K562 (cell line): ENCODE measurements around the gene RAP1GAP2. TPM values are rescaled to one million over a fixed set of nuclear protein-coding genes. Genes with fewer than 3 reads are reported as not detected.

Source experiments
- ATAC-seq: fragments of 200-7000 bp; cut with Tn5 transposase; 3 replicates; pipeline ENCODE4 v1.9.1; 2020; ENCODE audit warnings: moderate library complexity
- BruUV-seq: library from RNA; stranded (reverse); fragments of 400-500 nt; replicated peaks from 2 replicates; lab custom pipeline; 2021; lab: Mats Ljungman, UMichigan
- CTCF ChIA-PET: fragments of 300-600 bp; formaldehyde crosslinking; extraction: SDS; loops from one replicate; lab custom pipeline; 2021; ENCODE audit warnings: low intra/inter-chr PET ratio; lab: Yijun Ruan, JAX
- POLR2A ChIA-PET: fragments of 300-600, 350-650 bp; sonication (Branson Sonifier 250); formaldehyde crosslinking; extraction: SDS; loops from one replicate; lab custom pipeline; 2021; ENCODE audit warnings: antibody characterized with exemption, inconsistent platforms; lab: Yijun Ruan, JAX
- DNase-seq, 4 experiments: peaks; one replicate each; pipeline versions ENCODE4 v3.0.0 to v3.0.0-alpha.2; 2011 to 2018; ENCODE audit warnings: low spot score in 3 of 4, mixed read lengths in 3 of 4; ENCODE audit errors: extremely low read depth in 1 of 4
- FAIRE-seq: peaks from 2 replicates; lab custom pipeline; 2011; peaks lifted over from hg19 to GRCh38; lab: Jason Lieb, UNC
- H2AFZ ChIP-seq: 2 replicates; pipeline ENCODE4 v1.6.0; 2011; ENCODE audit warnings: low read depth, low read length, control low read depth, inconsistent platforms
- H3K27ac ChIP-seq: fragments of 200-600 bp; 3 replicates; pipeline ENCODE4 v1.8.0; 2011; ENCODE audit warnings: low read depth, mild to moderate bottlenecking, control low read depth, inconsistent platforms, low read length, moderate library complexity, mixed read lengths; ENCODE audit errors: extremely low read depth
- H3K27me3 ChIP-seq, 2 experiments: fragments of 300-600 bp in 1 of 2; 2 replicates in 1 of 2; 3 replicates in 1 of 2; pipeline versions ENCODE4 v1.6.0 to v1.8.0; 2011; ENCODE audit warnings: inconsistent platforms in 2 of 2, low read length in 2 of 2, mild to moderate bottlenecking in 1 of 2, mixed read lengths in 1 of 2, moderate library complexity in 1 of 2; ENCODE audit not compliant: control insufficient read depth in 2 of 2, insufficient read depth in 2 of 2
- H3K36me3 ChIP-seq: fragments of 300-600 bp; 3 replicates; pipeline ENCODE4 v1.8.0; 2011; ENCODE audit warnings: mild to moderate bottlenecking, low read length, inconsistent platforms; ENCODE audit not compliant: control insufficient read depth, insufficient read depth
- H3K4me1 ChIP-seq, 2 experiments: fragments of 200-600 bp in 1 of 2; replicated peaks in 1 of 2; 2 replicates in 1 of 2; 3 replicates in 1 of 2; pipeline versions ENCODE4 v1.5.1 to v1.8.0; 2011; ENCODE audit warnings: inconsistent platforms in 2 of 2, low read length in 2 of 2, mild to moderate bottlenecking in 1 of 2, mixed read lengths in 1 of 2, moderate library complexity in 1 of 2; ENCODE audit not compliant: control insufficient read depth in 2 of 2, insufficient read depth in 2 of 2
- H3K4me2 ChIP-seq: 2 replicates; pipeline ENCODE4 v1.6.1; 2011; ENCODE audit warnings: low read length, control low read depth, inconsistent platforms, mixed read lengths; ENCODE audit not compliant: insufficient read depth
- H3K4me3 ChIP-seq: fragments of 200-600 bp; sonication (generic), shearing (Covaris generic); 2 replicates; pipeline ENCODE4 v1.5.1; 2016; ENCODE audit warnings: control low read depth, inconsistent platforms
- H3K79me2 ChIP-seq: fragments of 200-600 bp; 3 replicates; pipeline ENCODE4 v1.8.0; 2011; ENCODE audit warnings: low read length, inconsistent platforms; ENCODE audit not compliant: control insufficient read depth, insufficient read depth
- H3K9ac ChIP-seq, 2 experiments: 2 replicates each; pipeline versions ENCODE4 v1.6.0 to v1.6.1; 2011; ENCODE audit warnings: low read depth in 2 of 2, low read length in 2 of 2, control low read depth in 1 of 2, inconsistent platforms in 1 of 2, mild to moderate bottlenecking in 1 of 2, mixed read lengths in 1 of 2; ENCODE audit not compliant: insufficient read depth in 1 of 2
- H3K9me1 ChIP-seq: one replicate; pipeline ENCODE4 v1.6.0; 2011; ENCODE audit warnings: inconsistent platforms, mild to moderate bottlenecking, low read length, moderate library complexity; ENCODE audit not compliant: control insufficient read depth, insufficient read depth
- H3K9me3 ChIP-seq: replicated peaks from 2 replicates; pipeline ENCODE4 v1.5.1; 2011; ENCODE audit warnings: low read depth, low read length, inconsistent platforms; ENCODE audit not compliant: control insufficient read depth, insufficient read depth
- H4K20me1 ChIP-seq: replicated peaks from 2 replicates; pipeline ENCODE4 v1.6.1; 2011; ENCODE audit warnings: low read length, inconsistent platforms, mixed read lengths; ENCODE audit not compliant: control insufficient read depth, insufficient read depth
- CLOCK ChIP-seq: fragments of 250-450 bp; sonication (Bioruptor Pico); IDR thresholded peaks from 2 replicates; pipeline ENCODE4 v1.4.0; 2020; ENCODE audit warnings: mild to moderate bottlenecking, moderate library complexity, borderline replicate concordance
- CXXC5 ChIP-seq: fragments of 250-450 bp; sonication (Bioruptor Pico); IDR thresholded peaks from 2 replicates; pipeline ENCODE4 v1.8.0; 2022; ENCODE audit warnings: inconsistent platforms, mild to moderate bottlenecking, moderate library complexity
- KLF6 ChIP-seq: fragments of 250-450 bp; sonication (Bioruptor Pico); IDR thresholded peaks from 2 replicates; pipeline ENCODE4 v1.4.0; 2020; ENCODE audit warnings: mild to moderate bottlenecking, moderate library complexity, borderline replicate concordance
- MCM3 ChIP-seq: fragments of 450-650 bp; IDR thresholded peaks from 2 replicates; pipeline ENCODE4 v1.6.1; 2016
- NFE2 ChIP-seq: IDR thresholded peaks from 2 replicates; pipeline ENCODE4 v1.6.1; 2014; ENCODE audit warnings: antibody characterized with exemption, low read depth
- NR3C1 ChIP-seq: sonication (generic); formaldehyde crosslinking; IDR thresholded peaks from 2 replicates; pipeline ENCODE4 v1.8.1; 2022; ENCODE audit warnings: missing genetic modification reagents
- PURB ChIP-seq: sonication (generic); formaldehyde crosslinking; IDR thresholded peaks from 2 replicates; pipeline ENCODE4 v1.9.0; 2021; ENCODE audit warnings: low read depth, mild to moderate bottlenecking, missing genetic modification reagents
- ZNF146 ChIP-seq: IDR thresholded peaks from one replicate; pipeline ENCODE4 v1.6.1; 2018; ENCODE audit warnings: missing compliant biosample characterization; ENCODE audit not compliant: unreplicated experiment
- ZNF184 ChIP-seq: sonication (generic); formaldehyde crosslinking; IDR thresholded peaks from 2 replicates; pipeline ENCODE4 v1.5.0; 2020; ENCODE audit warnings: missing genetic modification reagents
- WGBS: fragments of 100-300 bp; shearing (Covaris generic); methylation state at CpG from one replicate; pipeline ENCODE4 v1.1.6; 2016; ENCODE audit warnings: low coverage, mixed read lengths; ENCODE audit not compliant: insufficient coverage; ENCODE audit errors: missing lambda C conversion rate; 5-methylcytosine and 5-hydroxymethylcytosine counted together
- in situ Hi-C: fragments of 300-500 bp; cut with MboI; formaldehyde crosslinking; loops from 4 replicates; pipeline ENCODE4 v1.15.0; 2018; ENCODE audit warnings: inconsistent platforms, mixed read lengths
- intact Hi-C: fragments of 100-400 bp; cut with micrococcal nuclease; formaldehyde crosslinking; loops from 2 replicates; pipeline ENCODE4 v1.14.2; 2022
- polyA plus RNA-seq, 8 experiments: library from polyadenylated mRNA; depleted of rRNA in 4 of 8; stranded (reverse) in 5 of 8; unstranded in 3 of 8; fragments of >200 nt; fragmentation: Nextera tagmentation in 2 of 8; fragmentation: Illumina TruSeq in 1 of 8; extraction: Ambion mirVana in 2 of 8; extraction: Trizol in 1 of 8; gene quantifications; 2 replicates each; pipeline versions ENCODE4 v1.2.1 to v1.2.3, GENCODE V29; 2011 to 2014; ENCODE audit warnings: inconsistent platforms in 1 of 8, missing spikeins in 1 of 8
- total RNA-seq, 7 experiments: library from RNA; depleted of rRNA in 6 of 7; stranded (reverse); fragments of >200 nt in 6 of 7; fragmentation: Illumina TruSeq in 2 of 7; extraction: Trizol in 2 of 7; gene quantifications; 2 replicates each; pipeline versions ENCODE4 v1.2.1 to v1.2.3, GENCODE V29; 2011 to 2021; ENCODE audit warnings: low replicate concordance in 1 of 7
- TF ChIP-seq, protein P1 (sequence below): sonication (generic); formaldehyde crosslinking; IDR thresholded peaks from 2 replicates; pipeline ENCODE4 v1.8.0; 2022; ENCODE audit warnings: mild to moderate bottlenecking, missing genetic modification reagents
- TF ChIP-seq, protein P2 (sequence below), 2 experiments: IDR thresholded peaks in 1 of 2; conservative IDR thresholded peaks in 1 of 2; 2 replicates each; pipeline ENCODE4 v1.6.1; 2016; ENCODE audit warnings: low read depth in 2 of 2, mild to moderate bottlenecking in 1 of 2, missing compliant biosample characterization in 1 of 2, missing genetic modification characterization in 1 of 2, moderate library complexity in 1 of 2
- TF ChIP-seq, protein P3 (sequence below): sonication (generic); formaldehyde crosslinking; IDR thresholded peaks from 2 replicates; pipeline ENCODE4 v1.8.1; 2022; ENCODE audit warnings: missing genetic modification reagents
- TF ChIP-seq, protein P4 (sequence below): sonication (generic); formaldehyde crosslinking; IDR thresholded peaks from 2 replicates; pipeline ENCODE4 v1.8.0; 2023; ENCODE audit warnings: mild to moderate bottlenecking, missing genetic modification reagents

The RAP1GAP2 gene
- total and polyA plus RNA-seq, 9 of the 15 experiments (the other 6 are each of a cell fraction or from before 2014, with no cell fraction given), result 0.01 to 1.3 (median 0.42) TPM; not detected in 1

GRCh38 chr17:2946144-2946543 is 149.9 kb downstream of the RAP1GAP2 start:
- Histone ChIP-seq H4K20me1 (no peaks in the 10 kb centered on the region), H3K9me3 (no peaks in the 10 kb centered on the region), H3K4me3 (no peak overlapping the region), H3K36me3 (no peaks in the 10 kb centered on the region), H3K27ac (no peak overlapping the region), H3K79me2 (no peaks in the 10 kb centered on the region), H3K9me1 (no peaks in the 10 kb centered on the region), H3K4me1 (no peaks in the 10 kb centered on the region), H3K4me2 (no peak overlapping the region), H3K9ac (no peak overlapping the region), H3K27me3 (peaks cover 3 to 27% of the 10 kb centered on the region in 2 experiments; a peak in 3 of 5 replicates), H2AFZ (no peak overlapping the region)
- BruUV-seq, result no TSS peak
- POLR2A ChIA-PET, result no interaction called here
- CTCF ChIA-PET, result no interaction called here
- FAIRE-seq, result no peak
- in situ Hi-C loops (no loop called here), intact Hi-C loops (no loop called here)
- TF ChIP-seq KLF6 (CRISPR knock-in tag) (no peak), CXXC5 (no peak), PURB (no peak), ZNF146 (no peak), NFE2 (no peak), NR3C1 (CRISPR knock-in tag) (no peak), MCM3 (no peak), ZNF184 (CRISPR knock-in tag) (no peak), CLOCK (no peak)
- TF ChIP-seq, protein P1, sequence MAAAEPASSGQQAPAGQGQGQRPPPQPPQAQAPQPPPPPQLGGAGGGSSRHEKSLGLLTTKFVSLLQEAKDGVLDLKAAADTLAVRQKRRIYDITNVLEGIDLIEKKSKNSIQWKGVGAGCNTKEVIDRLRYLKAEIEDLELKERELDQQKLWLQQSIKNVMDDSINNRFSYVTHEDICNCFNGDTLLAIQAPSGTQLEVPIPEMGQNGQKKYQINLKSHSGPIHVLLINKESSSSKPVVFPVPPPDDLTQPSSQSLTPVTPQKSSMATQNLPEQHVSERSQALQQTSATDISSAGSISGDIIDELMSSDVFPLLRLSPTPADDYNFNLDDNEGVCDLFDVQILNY (CRISPR knock-in tag), result no peak
- TF ChIP-seq, protein P2, sequence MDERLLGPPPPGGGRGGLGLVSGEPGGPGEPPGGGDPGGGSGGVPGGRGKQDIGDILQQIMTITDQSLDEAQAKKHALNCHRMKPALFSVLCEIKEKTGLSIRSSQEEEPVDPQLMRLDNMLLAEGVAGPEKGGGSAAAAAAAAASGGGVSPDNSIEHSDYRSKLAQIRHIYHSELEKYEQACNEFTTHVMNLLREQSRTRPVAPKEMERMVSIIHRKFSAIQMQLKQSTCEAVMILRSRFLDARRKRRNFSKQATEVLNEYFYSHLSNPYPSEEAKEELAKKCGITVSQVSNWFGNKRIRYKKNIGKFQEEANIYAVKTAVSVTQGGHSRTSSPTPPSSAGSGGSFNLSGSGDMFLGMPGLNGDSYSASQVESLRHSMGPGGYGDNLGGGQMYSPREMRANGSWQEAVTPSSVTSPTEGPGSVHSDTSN (CRISPR knock-in tag; IDR thresholded peaks at IDR 0.05; ENCODE audit: low read depth), result no peak
- TF ChIP-seq, protein P2 (tag; conservative IDR thresholded peaks at IDR 0.05; ENCODE audit: low read depth), result no peak
- TF ChIP-seq, protein P3, sequence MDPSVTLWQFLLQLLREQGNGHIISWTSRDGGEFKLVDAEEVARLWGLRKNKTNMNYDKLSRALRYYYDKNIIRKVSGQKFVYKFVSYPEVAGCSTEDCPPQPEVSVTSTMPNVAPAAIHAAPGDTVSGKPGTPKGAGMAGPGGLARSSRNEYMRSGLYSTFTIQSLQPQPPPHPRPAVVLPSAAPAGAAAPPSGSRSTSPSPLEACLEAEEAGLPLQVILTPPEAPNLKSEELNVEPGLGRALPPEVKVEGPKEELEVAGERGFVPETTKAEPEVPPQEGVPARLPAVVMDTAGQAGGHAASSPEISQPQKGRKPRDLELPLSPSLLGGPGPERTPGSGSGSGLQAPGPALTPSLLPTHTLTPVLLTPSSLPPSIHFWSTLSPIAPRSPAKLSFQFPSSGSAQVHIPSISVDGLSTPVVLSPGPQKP (CRISPR knock-in tag), result no peak
- TF ChIP-seq, protein P4, sequence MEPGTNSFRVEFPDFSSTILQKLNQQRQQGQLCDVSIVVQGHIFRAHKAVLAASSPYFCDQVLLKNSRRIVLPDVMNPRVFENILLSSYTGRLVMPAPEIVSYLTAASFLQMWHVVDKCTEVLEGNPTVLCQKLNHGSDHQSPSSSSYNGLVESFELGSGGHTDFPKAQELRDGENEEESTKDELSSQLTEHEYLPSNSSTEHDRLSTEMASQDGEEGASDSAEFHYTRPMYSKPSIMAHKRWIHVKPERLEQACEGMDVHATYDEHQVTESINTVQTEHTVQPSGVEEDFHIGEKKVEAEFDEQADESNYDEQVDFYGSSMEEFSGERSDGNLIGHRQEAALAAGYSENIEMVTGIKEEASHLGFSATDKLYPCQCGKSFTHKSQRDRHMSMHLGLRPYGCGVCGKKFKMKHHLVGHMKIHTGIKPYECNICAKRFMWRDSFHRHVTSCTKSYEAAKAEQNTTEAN (CRISPR knock-in tag), result no peak
- ATAC-seq, result no peak
- 0% methylated on average over 6 of the region's 7 CpGs for WGBS
- DNase-seq, result no peak
